PC-3 (cell line): ENCODE data around the gene SAMD3. TPM values are rescaled to one million over a fixed set of nuclear protein-coding genes. Genes with fewer than 3 reads are reported as not detected.
"Not testable (repeated sequence)": the region's sequence is repeated elsewhere in the genome, so short reads cannot be mapped to it uniquely, and the experiment has no call there.

Source experiments
- ATAC-seq: fragments of 200-7000 bp; cut with Tn5 transposase; 2 replicates; pipeline ENCODE4 v1.9.1; 2020; ENCODE audit warnings: mild to moderate bottlenecking, moderate library complexity
- BruUV-seq: library from RNA; stranded (reverse); fragments of 400-500 nt; replicated peaks from 2 replicates; lab custom pipeline; 2021; lab: Mats Ljungman, UMichigan
- CTCF ChIA-PET: fragments of 300-600 bp; sonication (Branson Sonifier 250); formaldehyde crosslinking; loops from one replicate; lab custom pipeline; 2022; ENCODE audit warnings: antibody characterized with exemption; lab: Charles Lee
- POLR2A ChIA-PET: fragments of 300-600 bp; sonication (Branson Sonifier 250); formaldehyde crosslinking; loops from one replicate; lab custom pipeline; 2022; ENCODE audit warnings: antibody characterized with exemption; ENCODE audit not compliant: unreplicated experiment; lab: Charles Lee
- DNase-seq: peaks from one replicate; pipeline ENCODE4 v3.0.0-alpha.2; 2015
- H2AFZ ChIP-seq: fragments of 300-600 bp; sonication (generic); 2 replicates; pipeline ENCODE4 v1.6.0; 2016; ENCODE audit warnings: antibody characterized with exemption, low read length
- H3F3A ChIP-seq: fragments of 300-600 bp; sonication (generic); one replicate; pipeline ENCODE4 v1.6.0; 2017; ENCODE audit warnings: antibody characterized with exemption, low read length, control low read depth, mild to moderate bottlenecking; ENCODE audit not compliant: unreplicated experiment
- H3K27ac ChIP-seq: fragments of 300-600 bp; sonication (generic); 2 replicates; pipeline ENCODE4 v1.5.1; 2016; ENCODE audit warnings: mild to moderate bottlenecking, low read length
- H3K27me3 ChIP-seq: fragments of 300-600 bp; sonication (generic); 2 replicates; pipeline ENCODE4 v1.6.1; 2016; ENCODE audit warnings: low read length, mixed read lengths
- H3K36me3 ChIP-seq: fragments of 300-600 bp; sonication (generic); 2 replicates; pipeline ENCODE4 v1.6.1; 2016; ENCODE audit warnings: low read depth, mixed run types, low read length, mixed read lengths
- H3K4me1 ChIP-seq: fragments of 300-600 bp; sonication (generic); 2 replicates; pipeline ENCODE4 v1.5.1; 2016; ENCODE audit warnings: low read length; ENCODE audit not compliant: insufficient read depth
- H3K4me2 ChIP-seq: fragments of 300-600 bp; sonication (generic); 2 replicates; pipeline ENCODE4 v1.6.0; 2016; ENCODE audit warnings: low read length
- H3K4me3 ChIP-seq: fragments of 300-600 bp; sonication (generic); 2 replicates; pipeline ENCODE4 v1.5.1; 2016; ENCODE audit warnings: mild to moderate bottlenecking, low read length, mixed read lengths
- H3K79me2 ChIP-seq: fragments of 300-600 bp; sonication (generic); 2 replicates; pipeline ENCODE4 v1.6.1; 2017; ENCODE audit warnings: low read length, mixed read lengths
- H3K9ac ChIP-seq: fragments of 300-600 bp; sonication (generic); 2 replicates; pipeline ENCODE4 v1.6.0; 2016; ENCODE audit warnings: mild to moderate bottlenecking, low read length
- H3K9me2 ChIP-seq: fragments of 300-600 bp; sonication (generic); replicated peaks from 2 replicates; pipeline ENCODE4 v1.6.1; 2016; ENCODE audit warnings: mixed run types, low read length, mixed read lengths
- H3K9me3 ChIP-seq: fragments of 300-600 bp; sonication (generic); 2 replicates; pipeline ENCODE4 v1.6.1; 2016; ENCODE audit warnings: low read length, mixed read lengths
- H4K20me1 ChIP-seq: fragments of 300-600 bp; sonication (generic); 2 replicates; pipeline ENCODE4 v1.6.1; 2016; ENCODE audit warnings: low read length, mixed read lengths
- CTCF ChIP-seq: fragments of 300-600 bp; sonication (generic); conservative IDR thresholded peaks from 2 replicates; pipeline ENCODE4 v1.5.1; 2017; ENCODE audit warnings: antibody characterized with exemption, low read depth, mild to moderate bottlenecking, low read length
- EZH2 ChIP-seq: fragments of 300-600 bp; sonication (generic); IDR thresholded peaks from one replicate; pipeline ENCODE4 v1.6.1; 2017; ENCODE audit warnings: antibody characterized with exemption, mild to moderate bottlenecking, low read length; ENCODE audit not compliant: unreplicated experiment
- EZH2phosphoT487 ChIP-seq: fragments of 300-600 bp; sonication (generic); IDR thresholded peaks from 2 replicates; pipeline ENCODE4 v1.6.1; 2018; ENCODE audit warnings: mild to moderate bottlenecking, antibody characterized with exemption, low read length, borderline replicate concordance
- intact Hi-C: fragments of 100-400 bp; cut with micrococcal nuclease; formaldehyde crosslinking; loops from 2 replicates; pipeline ENCODE4 v1.9.0; 2023
- total RNA-seq: library from RNA; depleted of rRNA; stranded (reverse); fragments of >200 nt; gene quantifications from 2 replicates; pipeline ENCODE4 v1.2.3, GENCODE V29; 2014

SAMD3 gene
- total RNA-seq, 1 experiment from 2014 or later = not detected

- no peak overlapping the region for H2AFZ ChIP-seq
- intact Hi-C loops = no loop called here
- H3K27me3 ChIP-seq = no peaks in the 10 kb centered on the region
- H3K4me3 ChIP-seq = no peak overlapping the region
- no peaks in the 10 kb centered on the region for H3K4me1 ChIP-seq
- ChIA-PET POLR2A (no interaction called here), CTCF (no interaction called here)
- H3K9me3 ChIP-seq = no peaks in the 10 kb centered on the region
- no peaks in the 10 kb centered on the region for H4K20me1 ChIP-seq
- no peak for ATAC-seq
- no peak overlapping the region for H3K4me2 ChIP-seq
- H3K9me2 ChIP-seq = no peaks in the 10 kb centered on the region
- H3K79me2 ChIP-seq = no peaks in the 10 kb centered on the region
- H3K36me3 ChIP-seq = no peaks in the 10 kb centered on the region
- DNase-seq = no peak
- H3F3A ChIP-seq = no peaks in the 10 kb centered on the region
- BruUV-seq = no TSS peak
- H3K9ac ChIP-seq = no peak overlapping the region
- no peak for TF ChIP-seq CTCF
- no peak for TF ChIP-seq EZH2
- no peak for TF ChIP-seq EZH2phosphoT487
- no peak overlapping the region for H3K27ac ChIP-seq
Observed at GRCh38 chr6:130262008-130262407, 39.3 kb upstream of the SAMD3 start.

GRCh38 chr6:130261558-130261957, 38.8 kb upstream of the SAMD3 start:
- POLR2A ChIA-PET, H3K4me1 ChIP-seq, H3K4me2 ChIP-seq, ATAC-seq, DNase-seq, CTCF ChIA-PET, intact Hi-C loops, BruUV-seq, H3K36me3 ChIP-seq, H3K9me2 ChIP-seq, H3K4me3 ChIP-seq, H4K20me1 ChIP-seq, H3K27ac ChIP-seq, H3K27me3 ChIP-seq, H3K9me3 ChIP-seq, H3K9ac ChIP-seq, H2AFZ ChIP-seq, H3F3A ChIP-seq, H3K79me2 ChIP-seq: not testable (repeated sequence)

- ATAC-seq, H3K27ac ChIP-seq, H3F3A ChIP-seq, H3K4me1 ChIP-seq, H3K9ac ChIP-seq, H3K79me2 ChIP-seq, H3K9me2 ChIP-seq, H2AFZ ChIP-seq, H3K9me3 ChIP-seq, CTCF ChIA-PET, H4K20me1 ChIP-seq, H3K27me3 ChIP-seq, DNase-seq, H3K4me2 ChIP-seq, intact Hi-C loops, H3K4me3 ChIP-seq, H3K36me3 ChIP-seq, POLR2A ChIA-PET, BruUV-seq: not testable (repeated sequence)
Observed at GRCh38 chr6:130260614-130261241, 38.0 kb upstream of the SAMD3 start.

DNA sequence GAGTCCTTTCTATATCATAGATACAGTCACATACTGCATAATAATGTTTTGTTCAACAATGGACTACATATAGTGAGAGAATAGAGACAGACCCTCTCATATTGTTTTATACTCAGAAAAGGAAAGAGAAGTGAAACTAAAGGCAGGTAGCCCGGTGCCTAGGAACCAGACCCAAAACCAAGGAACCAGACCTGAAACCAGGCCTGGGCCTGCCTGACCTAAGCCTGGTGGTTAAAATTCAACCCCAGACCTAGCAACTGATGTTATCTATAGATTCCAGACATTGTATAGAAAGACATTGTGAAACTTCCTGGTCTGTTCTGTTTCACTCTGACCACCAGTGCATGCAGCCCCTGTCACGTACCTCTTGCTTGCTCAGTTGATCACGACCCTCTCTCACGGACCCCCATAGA, 37.3 kb upstream of the SAMD3 start:
- intact Hi-C loops, H3K4me3 ChIP-seq, H3K79me2 ChIP-seq, H3F3A ChIP-seq, H3K9ac ChIP-seq, DNase-seq, BruUV-seq, H3K27me3 ChIP-seq, ATAC-seq, H2AFZ ChIP-seq, H3K9me3 ChIP-seq, H3K4me1 ChIP-seq, H3K27ac ChIP-seq, H3K9me2 ChIP-seq, CTCF ChIA-PET, H3K4me2 ChIP-seq, H3K36me3 ChIP-seq, POLR2A ChIA-PET, H4K20me1 ChIP-seq: not testable (repeated sequence)
